Bladder microvascular endothelial cell (primary cell): ENCODE measurements around the gene MADD. TPM values are rescaled to one million over a fixed set of nuclear protein-coding genes. Genes with fewer than 3 reads are reported as not detected.

Source experiments
- total RNA-seq: library from RNA; depleted of rRNA; stranded (reverse); fragments of >200 nt; gene quantifications from 2 replicates; pipeline ENCODE4 v1.2.3, GENCODE V29; 2014

MADD gene
- 15.5 and 30.0 TPM in 2 replicates for total RNA-seq

GRCh38 chr11:47269829-47270305 lies at the start of gene MADD:
MADD (plus strand) TSS chr11:47270133.

GRCh38 chr11:47248664-47249377 lies 21.1 kb upstream of the MADD start, which contains the start of gene ACP2:
ACP2 (minus strand) TSS chr11:47248814; CDS start chr11:47248789, 25 bp downstream.

GRCh38 chr11:47257517-47258316 lies 12.2 kb upstream of the MADD start, which contains the start of gene NR1H3:
NR1H3 (plus strand) TSS chr11:47257996; CDS start chr11:47259217, 1,221 bp downstream.

DNA sequence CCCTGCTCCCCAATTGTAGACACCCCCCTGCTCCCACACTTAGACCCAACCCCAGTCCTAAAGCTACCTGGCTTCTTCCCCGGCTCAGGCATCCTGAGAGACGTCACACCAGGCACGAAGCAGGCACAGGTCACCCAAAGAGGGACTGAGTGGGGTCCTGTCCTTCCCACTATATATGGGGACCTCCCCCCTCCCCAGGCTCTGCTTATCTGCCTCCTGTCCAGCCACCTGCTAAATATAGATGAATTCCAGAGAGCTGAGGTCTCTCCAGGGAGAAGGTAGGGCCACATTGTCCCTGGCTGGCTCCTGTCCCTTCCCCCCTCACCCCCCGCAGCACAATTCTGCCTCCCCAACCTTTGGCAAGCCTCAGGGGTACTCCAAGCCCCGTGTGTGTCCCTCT lies 82.6 kb downstream of the MADD start, which contains the start of gene MYBPC3:
TSS of gene MYBPC3 (minus strand) at position 147 of the 400 bp plus-strand sequence. CDS start at position 92, 55 bp downstream.

DNA sequence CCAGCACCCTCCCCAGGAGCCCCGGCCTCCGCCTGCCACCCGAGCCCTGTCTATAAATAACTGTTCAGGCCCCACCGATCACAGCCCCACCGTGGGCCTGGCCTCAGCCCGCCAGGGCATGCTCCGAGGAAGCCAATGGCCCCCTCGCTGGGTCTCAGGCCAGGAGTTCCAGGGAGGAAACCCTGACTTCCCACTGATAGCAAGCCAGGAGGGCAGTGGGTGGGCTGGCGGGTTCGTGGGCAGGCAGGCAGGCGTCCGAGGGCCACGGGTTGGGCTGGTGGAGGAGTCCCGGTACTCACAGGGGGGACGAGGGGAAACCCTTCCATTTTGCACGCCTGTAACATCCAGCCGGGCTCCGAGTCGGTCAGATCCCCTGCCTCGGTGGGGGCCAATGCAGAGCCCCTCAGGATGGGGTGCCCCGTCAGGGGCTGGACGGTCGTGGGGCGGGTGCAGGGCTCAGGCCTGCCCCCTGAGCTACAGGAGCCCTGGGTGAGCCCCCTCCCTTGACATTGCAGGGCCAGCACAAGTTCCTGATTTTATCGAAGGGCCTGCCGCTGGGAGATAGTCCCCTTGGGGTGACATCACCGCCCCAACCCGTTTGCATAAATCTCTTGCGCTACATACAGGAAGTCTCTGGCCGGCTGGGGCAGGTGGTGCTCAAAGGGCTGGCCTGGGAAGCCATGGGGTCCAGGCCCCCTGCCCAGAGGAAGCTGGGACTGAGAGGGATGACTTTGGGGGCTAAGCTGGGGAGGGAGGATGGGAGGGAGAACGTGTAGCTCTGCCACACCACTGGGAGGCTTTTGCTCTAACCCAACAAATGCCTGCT lies 108.3 kb downstream of the MADD start, which contains the start of gene SPI1:
TSS of gene SPI1 (minus strand) at position 538 of the 826 bp plus-strand sequence. CDS start at position 344, 194 bp downstream.

Other genes starting within 250 kb of the MADD start
- 64.8 and 101 TPM in 2 replicates for gene ARFGAP2, start 93.3 kb upstream of the MADD start, total RNA-seq
- gene PACSIN3, start 83.7 kb upstream of the MADD start, total RNA-seq, result 6.8 and 22.1 TPM in 2 replicates
- 75.9 TPM in 2 replicates for gene DDB2, start 55.2 kb upstream of the MADD start, total RNA-seq
- gene ACP2, start 21.3 kb upstream of the MADD start, total RNA-seq, result 16.4 and 29.9 TPM in 2 replicates
- 10.0 and 13.1 TPM in 2 replicates for gene NR1H3, start 12.1 kb upstream of the MADD start, total RNA-seq
- not detected in 2 replicates for gene MYBPC3, start 82.6 kb downstream of the MADD start, total RNA-seq
- not detected in 2 replicates for gene SPI1, start 108.4 kb downstream of the MADD start, total RNA-seq
- 41.8 and 63.9 TPM in 2 replicates for gene SLC39A13, start 138.5 kb downstream of the MADD start, total RNA-seq
- gene PSMC3, start 156.3 kb downstream of the MADD start, total RNA-seq, result 210 and 222 TPM in 2 replicates
- 0.25 and 0.32 TPM in 2 replicates for gene RAPSN, start 179.0 kb downstream of the MADD start, total RNA-seq